ENCODE results near the gene ZNF592.

DNA sequence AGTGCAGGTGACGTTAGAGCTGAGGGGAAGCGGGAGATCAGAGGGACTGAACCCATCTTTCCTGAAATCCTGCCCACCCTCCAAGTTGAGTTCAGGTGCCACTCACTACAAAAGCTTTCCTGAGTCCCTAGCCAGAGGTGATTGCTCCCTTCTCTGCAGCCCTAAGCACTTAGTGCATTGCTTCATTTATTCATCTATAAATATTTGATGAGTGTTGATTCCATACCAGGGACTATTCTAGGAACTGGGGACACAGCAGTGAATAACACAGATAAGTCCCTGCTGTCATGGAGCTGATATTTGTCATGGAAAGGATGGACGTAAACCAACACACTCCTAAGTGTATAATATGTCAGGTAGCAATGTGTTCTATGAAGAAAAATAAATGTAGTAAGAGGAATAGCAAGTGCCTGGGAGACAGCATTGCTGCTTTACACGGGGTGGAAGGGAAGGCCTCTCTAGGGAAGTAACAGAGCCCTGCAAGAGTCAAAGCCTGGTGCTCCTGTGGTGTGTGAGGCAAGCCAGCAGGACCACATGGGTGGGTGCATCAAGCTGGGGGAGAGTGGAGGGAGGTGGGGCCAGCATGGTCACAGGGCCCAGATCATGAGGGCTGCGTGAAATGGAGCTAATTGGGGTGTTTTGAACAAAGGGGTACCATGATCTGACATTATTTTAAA, 87.4 kb downstream of the ZNF592 start:
- TF ChIP-seq ZFP3 (CRISPR knock-in tag; IDR thresholded peaks at IDR 0.05) (no peak), ZFP30 (CRISPR knock-in tag; IDR thresholded peaks at IDR 0.05) (no peak), ESRRG (CRISPR knock-in tag; IDR thresholded peaks at IDR 0.05) (no peak), ZNF565 (CRISPR knock-in tag; conservative IDR thresholded peaks at IDR 0.05; ENCODE audit: low read depth) (no peak), ZC3H10 (CRISPR knock-in tag; IDR thresholded peaks at IDR 0.05) (no peak), ZNF8 (CRISPR knock-in tag; IDR thresholded peaks at IDR 0.05) (no peak), ARNTL (CRISPR knock-in tag; IDR thresholded peaks at IDR 0.05; ENCODE audit: borderline replicate concordance, low read depth) (no peak), BACH2 (CRISPR knock-in tag; IDR thresholded peaks at IDR 0.05; ENCODE audit: borderline replicate concordance) (no peak), PPARA (CRISPR knock-in tag; IDR thresholded peaks at IDR 0.05; ENCODE audit: borderline replicate concordance) (no peak), ZNF70 (CRISPR knock-in tag; IDR thresholded peaks at IDR 0.05) (no peak)
- TF ChIP-seq, protein P1, sequence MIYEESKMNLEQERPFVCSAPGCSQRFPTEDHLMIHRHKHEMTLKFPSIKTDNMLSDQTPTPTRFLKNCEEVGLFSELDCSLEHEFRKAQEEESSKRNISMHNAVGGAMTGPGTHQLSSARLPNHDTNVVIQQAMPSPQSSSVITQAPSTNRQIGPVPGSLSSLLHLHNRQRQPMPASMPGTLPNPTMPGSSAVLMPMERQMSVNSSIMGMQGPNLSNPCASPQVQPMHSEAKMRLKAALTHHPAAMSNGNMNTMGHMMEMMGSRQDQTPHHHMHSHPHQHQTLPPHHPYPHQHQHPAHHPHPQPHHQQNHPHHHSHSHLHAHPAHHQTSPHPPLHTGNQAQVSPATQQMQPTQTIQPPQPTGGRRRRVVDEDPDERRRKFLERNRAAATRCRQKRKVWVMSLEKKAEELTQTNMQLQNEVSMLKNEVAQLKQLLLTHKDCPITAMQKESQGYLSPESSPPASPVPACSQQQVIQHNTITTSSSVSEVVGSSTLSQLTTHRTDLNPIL (CRISPR knock-in tag; IDR thresholded peaks at IDR 0.05; ENCODE audit: low read depth): no peak
- TF ChIP-seq, protein P2, sequence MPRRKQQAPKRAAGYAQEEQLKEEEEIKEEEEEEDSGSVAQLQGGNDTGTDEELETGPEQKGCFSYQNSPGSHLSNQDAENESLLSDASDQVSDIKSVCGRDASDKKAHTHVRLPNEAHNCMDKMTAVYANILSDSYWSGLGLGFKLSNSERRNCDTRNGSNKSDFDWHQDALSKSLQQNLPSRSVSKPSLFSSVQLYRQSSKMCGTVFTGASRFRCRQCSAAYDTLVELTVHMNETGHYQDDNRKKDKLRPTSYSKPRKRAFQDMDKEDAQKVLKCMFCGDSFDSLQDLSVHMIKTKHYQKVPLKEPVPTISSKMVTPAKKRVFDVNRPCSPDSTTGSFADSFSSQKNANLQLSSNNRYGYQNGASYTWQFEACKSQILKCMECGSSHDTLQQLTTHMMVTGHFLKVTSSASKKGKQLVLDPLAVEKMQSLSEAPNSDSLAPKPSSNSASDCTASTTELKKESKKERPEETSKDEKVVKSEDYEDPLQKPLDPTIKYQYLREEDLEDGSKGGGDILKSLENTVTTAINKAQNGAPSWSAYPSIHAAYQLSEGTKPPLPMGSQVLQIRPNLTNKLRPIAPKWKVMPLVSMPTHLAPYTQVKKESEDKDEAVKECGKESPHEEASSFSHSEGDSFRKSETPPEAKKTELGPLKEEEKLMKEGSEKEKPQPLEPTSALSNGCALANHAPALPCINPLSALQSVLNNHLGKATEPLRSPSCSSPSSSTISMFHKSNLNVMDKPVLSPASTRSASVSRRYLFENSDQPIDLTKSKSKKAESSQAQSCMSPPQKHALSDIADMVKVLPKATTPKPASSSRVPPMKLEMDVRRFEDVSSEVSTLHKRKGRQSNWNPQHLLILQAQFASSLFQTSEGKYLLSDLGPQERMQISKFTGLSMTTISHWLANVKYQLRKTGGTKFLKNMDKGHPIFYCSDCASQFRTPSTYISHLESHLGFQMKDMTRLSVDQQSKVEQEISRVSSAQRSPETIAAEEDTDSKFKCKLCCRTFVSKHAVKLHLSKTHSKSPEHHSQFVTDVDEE (CRISPR knock-in tag; IDR thresholded peaks at IDR 0.05): no peak
- TF ChIP-seq, protein P3, sequence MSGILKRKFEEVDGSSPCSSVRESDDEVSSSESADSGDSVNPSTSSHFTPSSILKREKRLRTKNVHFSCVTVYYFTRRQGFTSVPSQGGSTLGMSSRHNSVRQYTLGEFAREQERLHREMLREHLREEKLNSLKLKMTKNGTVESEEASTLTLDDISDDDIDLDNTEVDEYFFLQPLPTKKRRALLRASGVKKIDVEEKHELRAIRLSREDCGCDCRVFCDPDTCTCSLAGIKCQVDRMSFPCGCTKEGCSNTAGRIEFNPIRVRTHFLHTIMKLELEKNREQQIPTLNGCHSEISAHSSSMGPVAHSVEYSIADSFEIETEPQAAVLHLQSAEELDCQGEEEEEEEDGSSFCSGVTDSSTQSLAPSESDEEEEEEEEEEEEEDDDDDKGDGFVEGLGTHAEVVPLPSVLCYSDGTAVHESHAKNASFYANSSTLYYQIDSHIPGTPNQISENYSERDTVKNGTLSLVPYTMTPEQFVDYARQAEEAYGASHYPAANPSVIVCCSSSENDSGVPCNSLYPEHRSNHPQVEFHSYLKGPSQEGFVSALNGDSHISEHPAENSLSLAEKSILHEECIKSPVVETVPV (CRISPR knock-in tag; IDR thresholded peaks at IDR 0.05): no peak
- TF ChIP-seq, protein P4, sequence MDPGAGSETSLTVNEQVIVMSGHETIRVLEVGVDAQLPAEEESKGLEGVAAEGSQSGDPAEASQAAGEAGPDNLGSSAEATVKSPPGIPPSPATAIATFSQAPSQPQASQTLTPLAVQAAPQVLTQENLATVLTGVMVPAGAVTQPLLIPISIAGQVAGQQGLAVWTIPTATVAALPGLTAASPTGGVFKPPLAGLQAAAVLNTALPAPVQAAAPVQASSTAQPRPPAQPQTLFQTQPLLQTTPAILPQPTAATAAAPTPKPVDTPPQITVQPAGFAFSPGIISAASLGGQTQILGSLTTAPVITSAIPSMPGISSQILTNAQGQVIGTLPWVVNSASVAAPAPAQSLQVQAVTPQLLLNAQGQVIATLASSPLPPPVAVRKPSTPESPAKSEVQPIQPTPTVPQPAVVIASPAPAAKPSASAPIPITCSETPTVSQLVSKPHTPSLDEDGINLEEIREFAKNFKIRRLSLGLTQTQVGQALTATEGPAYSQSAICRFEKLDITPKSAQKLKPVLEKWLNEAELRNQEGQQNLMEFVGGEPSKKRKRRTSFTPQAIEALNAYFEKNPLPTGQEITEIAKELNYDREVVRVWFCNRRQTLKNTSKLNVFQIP (CRISPR knock-in tag; IDR thresholded peaks at IDR 0.05; ENCODE audit: borderline replicate concordance, low read depth): no peak
